Small intestine (tissue), 7 donors: Measurements from ENCODE around the gene KCNQ4. TPM values are rescaled to one million over a fixed set of nuclear protein-coding genes. Genes with fewer than 3 reads are reported as not detected.

Experiments
- DNase-seq, 2 donors: peaks; one replicate each; pipeline versions ENCODE4 v3.0.0 to v3.0.0-alpha.2; 2013
- FAIRE-seq: peaks from 2 replicates; lab custom pipeline; 2012; peaks lifted over from hg19 to GRCh38; lab: Jason Lieb, UNC
- H3K27ac ChIP-seq, 3 donors: one replicate each; pipeline ENCODE4 v1.5.1; 2013; ENCODE audit warnings: low read length in 2 of 3, mild to moderate bottlenecking in 2 of 3, control low read depth in 1 of 3, inconsistent platforms in 1 of 3, low read depth in 1 of 3, moderate library complexity in 1 of 3
- H3K27me3 ChIP-seq, 3 donors: one replicate each; pipeline ENCODE4 v1.6.1; 2013; ENCODE audit warnings: low read length in 3 of 3, inconsistent platforms in 1 of 3; ENCODE audit not compliant: control insufficient read depth in 3 of 3, insufficient read depth in 3 of 3
- H3K36me3 ChIP-seq, 3 donors: one replicate each; pipeline ENCODE4 v1.6.1; 2013; ENCODE audit warnings: low read length in 3 of 3, inconsistent platforms in 1 of 3, low read depth in 1 of 3, mild to moderate bottlenecking in 1 of 3, moderate library complexity in 1 of 3; ENCODE audit not compliant: control insufficient read depth in 3 of 3, insufficient read depth in 2 of 3
- H3K4me1 ChIP-seq, 3 donors: one replicate each; pipeline ENCODE4 v1.6.1; 2013; ENCODE audit warnings: low read length in 2 of 3, inconsistent platforms in 1 of 3, low read depth in 1 of 3, mild to moderate bottlenecking in 1 of 3, moderate library complexity in 1 of 3; ENCODE audit not compliant: control insufficient read depth in 3 of 3, insufficient read depth in 2 of 3
- H3K4me3 ChIP-seq, 3 donors: one replicate each; pipeline ENCODE4 v1.5.1; 2013; ENCODE audit warnings: low read length in 3 of 3, control low read depth in 1 of 3, inconsistent platforms in 1 of 3, low read depth in 1 of 3, mild to moderate bottlenecking in 1 of 3, moderate library complexity in 1 of 3
- H3K9me3 ChIP-seq, 2 donors: one replicate each; pipeline ENCODE4 v1.6.1; 2013; ENCODE audit warnings: low read depth in 1 of 2, low read length in 1 of 2; ENCODE audit not compliant: control insufficient read depth in 2 of 2, insufficient read depth in 1 of 2
- WGBS, 3 donors: extraction: QIAGEN DNeasy Blood & Tissue Kit; methylation state at CpG; one replicate each; pipeline ENCODE4 v1.1.7; 2013; 5-methylcytosine and 5-hydroxymethylcytosine counted together
- polyA plus RNA-seq, 4 donors: library from polyadenylated mRNA; stranded (reverse) in 3 of 4; unstranded in 1 of 4; fragments of 200-250 nt in 3 of 4; fragments of 120-200 nt in 1 of 4; gene quantifications; one replicate each; pipeline versions ENCODE4 v1.2.1 to v1.2.3, GENCODE V29; 2013
- donor health status: healthy with polysubstance abuse.
- donor health status: control.
- donor health status: control.
- donor health status: Bipolar disorder and iron deficiency.
- donor health status: healthy.

KCNQ4 gene
- polyA plus RNA-seq, 4 donors: 0.45 to 1.9 (median 0.92) TPM

DNA sequence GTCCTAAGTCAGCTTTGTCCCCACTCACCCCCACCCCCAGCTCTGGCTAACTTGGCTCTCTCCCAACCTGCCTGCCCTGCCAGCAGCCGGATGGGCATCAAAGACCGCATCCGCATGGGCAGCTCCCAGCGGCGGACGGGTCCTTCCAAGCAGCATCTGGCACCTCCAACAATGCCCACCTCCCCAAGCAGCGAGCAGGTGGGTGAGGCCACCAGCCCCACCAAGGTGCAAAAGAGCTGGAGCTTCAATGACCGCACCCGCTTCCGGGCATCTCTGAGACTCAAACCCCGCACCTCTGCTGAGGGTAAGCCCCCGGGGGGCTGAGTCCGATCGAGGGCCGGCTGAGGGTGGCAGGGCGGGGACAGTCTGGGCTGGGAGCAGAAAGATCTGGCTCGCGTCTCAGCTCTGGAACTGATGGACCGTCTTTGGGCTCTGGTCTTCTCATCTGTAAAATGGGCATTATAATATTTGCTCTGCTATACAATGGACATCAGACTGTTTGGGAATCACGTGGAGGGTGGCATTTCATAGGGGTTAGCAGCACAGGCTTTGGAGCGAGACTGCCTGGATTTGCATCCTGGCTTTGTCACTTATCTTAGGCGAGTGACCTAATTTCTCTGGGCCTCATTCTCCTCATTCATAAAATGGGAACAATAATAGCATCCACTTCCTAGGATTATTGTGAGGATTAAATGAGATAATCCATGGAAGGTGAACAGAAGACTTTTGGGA, 47.6 kb downstream of the KCNQ4 start:
- DNase-seq: no peak
- Histone ChIP-seq H3K9me3 (no peaks in the 10 kb centered on the region), H3K4me3 (no peak overlapping the region), H3K36me3 (no peaks in the 10 kb centered on the region), H3K27me3 (peaks cover 0 to 3% (median 0%) of the 10 kb centered on the region in 3 donors), H3K4me1 (no peaks in the 10 kb centered on the region), H3K27ac (no peak overlapping the region)
- FAIRE-seq: no peak
- 87 to 92% (median 90%) methylated on average over 22 of the region's 22 CpGs for WGBS, 3 donors

DNA sequence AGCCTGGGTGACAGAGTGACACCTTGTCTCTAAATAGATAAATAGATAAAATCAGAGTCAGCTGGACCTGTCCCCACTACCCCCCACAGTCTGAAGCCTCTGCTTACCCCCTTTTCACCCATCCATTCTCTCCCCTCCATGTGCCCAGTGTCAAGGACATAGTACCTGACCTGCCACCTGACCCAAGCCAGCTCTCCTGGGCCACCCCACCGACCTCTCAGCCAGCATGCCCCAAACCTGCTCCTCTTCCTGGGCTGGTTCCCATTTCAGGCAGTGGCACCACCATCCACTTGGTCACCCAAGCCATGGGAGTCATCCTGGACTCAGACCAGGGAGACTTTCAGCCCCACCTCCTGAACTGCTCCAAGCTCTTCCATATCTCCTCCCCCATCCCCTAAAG, 50.4 kb downstream of the KCNQ4 start:
- no peaks in the 10 kb centered on the region for H3K36me3 ChIP-seq
- peaks cover 0 to 11% (median 0%) of the 10 kb centered on the region in 3 donors for H3K27me3 ChIP-seq
- FAIRE-seq (no peak), DNase-seq (no peak)
- H3K4me3 ChIP-seq: no peak overlapping the region
- WGBS, 3 donors: 62 to 78% (median 65%) methylated on average over 1 of the region's 1 CpG
- H3K27ac ChIP-seq: no peak overlapping the region
- H3K4me1 ChIP-seq: no peaks in the 10 kb centered on the region
- H3K9me3 ChIP-seq: no peaks in the 10 kb centered on the region

DNA sequence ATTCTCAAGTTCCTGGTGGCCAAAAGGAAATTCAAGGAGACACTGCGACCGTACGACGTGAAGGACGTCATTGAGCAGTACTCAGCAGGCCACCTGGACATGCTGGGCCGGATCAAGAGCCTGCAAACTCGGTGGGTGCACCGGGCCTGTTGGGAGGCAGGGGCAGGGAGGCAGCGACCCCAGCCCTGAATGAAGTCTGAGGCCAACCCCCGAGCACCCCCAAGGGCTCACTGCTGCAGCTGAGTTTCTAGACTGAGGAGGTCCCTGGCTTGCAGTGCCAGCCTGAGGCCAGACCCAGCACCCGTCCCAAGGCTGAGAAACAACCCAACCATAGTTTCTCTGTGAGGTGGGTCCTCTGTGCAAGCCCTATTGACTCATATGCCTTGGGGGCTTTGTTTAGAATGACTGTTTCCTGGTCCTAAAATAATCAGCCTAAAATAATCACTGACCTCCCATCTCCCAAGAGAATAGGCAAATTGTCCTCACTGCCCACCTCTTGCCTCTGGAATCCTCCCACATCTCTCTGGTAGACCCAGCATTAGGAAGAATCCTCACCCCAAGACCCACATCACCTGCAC, 51.5 kb downstream of the KCNQ4 start:
- peaks cover 0 to 11% (median 0%) of the 10 kb centered on the region in 3 donors for H3K27me3 ChIP-seq
- H3K27ac ChIP-seq: no peak overlapping the region
- DNase-seq: no peak
- FAIRE-seq: no peak
- no peaks in the 10 kb centered on the region for H3K9me3 ChIP-seq
- 80 to 87% (median 80%) methylated on average over 11 of the region's 11 CpGs for WGBS, 3 donors
- no peaks in the 10 kb centered on the region for H3K36me3 ChIP-seq
- no peaks in the 10 kb centered on the region for H3K4me1 ChIP-seq
- no peak overlapping the region for H3K4me3 ChIP-seq

DNA sequence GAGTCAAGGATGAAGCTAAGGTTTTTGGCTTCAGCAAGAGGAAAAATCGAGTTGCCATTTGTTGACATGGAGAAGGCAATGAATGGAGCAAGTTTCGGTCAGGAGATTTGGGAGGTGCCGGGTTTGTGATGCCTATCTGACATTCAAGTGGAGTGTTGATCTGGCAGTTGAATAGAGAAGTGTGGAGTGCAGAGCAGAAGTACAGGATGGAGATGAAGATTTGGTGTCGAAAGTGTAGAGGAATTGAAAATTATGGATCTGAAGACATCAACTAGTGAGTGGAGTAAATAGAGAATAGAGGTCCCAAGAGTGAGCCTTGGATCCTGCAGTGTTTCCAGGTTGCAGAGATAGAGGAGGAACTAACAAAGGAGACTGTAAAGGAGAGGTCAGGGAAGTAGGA, 52.7 kb downstream of the KCNQ4 start:
- FAIRE-seq: no peak
- H3K27ac ChIP-seq: no peak overlapping the region
- no peaks in the 10 kb centered on the region for H3K9me3 ChIP-seq
- no peaks in the 10 kb centered on the region for H3K36me3 ChIP-seq
- no peak overlapping the region for H3K4me3 ChIP-seq
- peaks cover 0 to 11% (median 0%) of the 10 kb centered on the region in 3 donors for H3K27me3 ChIP-seq
- WGBS, 3 donors: 80 to 82% (median 81%) methylated on average over 4 of the region's 4 CpGs
- no peak for DNase-seq
- H3K4me1 ChIP-seq: no peaks in the 10 kb centered on the region

DNA sequence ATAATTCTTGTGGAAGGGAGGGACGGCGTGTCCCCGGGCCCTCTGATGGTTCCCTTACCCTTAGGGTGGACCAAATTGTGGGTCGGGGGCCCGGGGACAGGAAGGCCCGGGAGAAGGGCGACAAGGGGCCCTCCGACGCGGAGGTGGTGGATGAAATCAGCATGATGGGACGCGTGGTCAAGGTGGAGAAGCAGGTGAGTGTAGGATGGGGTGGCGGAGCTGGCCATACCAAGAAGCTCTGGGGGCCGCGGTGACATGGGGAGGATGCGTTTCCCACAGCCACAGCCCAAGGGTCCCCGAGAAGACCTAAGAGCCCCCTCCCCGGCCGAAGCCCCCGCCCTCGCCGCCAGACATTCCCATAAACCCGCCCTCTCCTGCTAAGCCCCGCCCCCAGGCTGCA, 54.0 kb downstream of the KCNQ4 start:
- peaks cover 0 to 11% (median 0%) of the 10 kb centered on the region in 3 donors for H3K27me3 ChIP-seq
- DNase-seq (no peak), FAIRE-seq (no peak)
- H3K36me3 ChIP-seq: no peaks in the 10 kb centered on the region
- H3K4me1 ChIP-seq: no peaks in the 10 kb centered on the region
- H3K4me3 ChIP-seq: no peak overlapping the region
- WGBS, 3 donors: 72 to 84% (median 76%) methylated on average over 17 to 24 of the region's 24 CpGs
- H3K9me3 ChIP-seq: peaks cover 0 to 4% of the 10 kb centered on the region in 2 donors
- no peak overlapping the region for H3K27ac ChIP-seq

DNA sequence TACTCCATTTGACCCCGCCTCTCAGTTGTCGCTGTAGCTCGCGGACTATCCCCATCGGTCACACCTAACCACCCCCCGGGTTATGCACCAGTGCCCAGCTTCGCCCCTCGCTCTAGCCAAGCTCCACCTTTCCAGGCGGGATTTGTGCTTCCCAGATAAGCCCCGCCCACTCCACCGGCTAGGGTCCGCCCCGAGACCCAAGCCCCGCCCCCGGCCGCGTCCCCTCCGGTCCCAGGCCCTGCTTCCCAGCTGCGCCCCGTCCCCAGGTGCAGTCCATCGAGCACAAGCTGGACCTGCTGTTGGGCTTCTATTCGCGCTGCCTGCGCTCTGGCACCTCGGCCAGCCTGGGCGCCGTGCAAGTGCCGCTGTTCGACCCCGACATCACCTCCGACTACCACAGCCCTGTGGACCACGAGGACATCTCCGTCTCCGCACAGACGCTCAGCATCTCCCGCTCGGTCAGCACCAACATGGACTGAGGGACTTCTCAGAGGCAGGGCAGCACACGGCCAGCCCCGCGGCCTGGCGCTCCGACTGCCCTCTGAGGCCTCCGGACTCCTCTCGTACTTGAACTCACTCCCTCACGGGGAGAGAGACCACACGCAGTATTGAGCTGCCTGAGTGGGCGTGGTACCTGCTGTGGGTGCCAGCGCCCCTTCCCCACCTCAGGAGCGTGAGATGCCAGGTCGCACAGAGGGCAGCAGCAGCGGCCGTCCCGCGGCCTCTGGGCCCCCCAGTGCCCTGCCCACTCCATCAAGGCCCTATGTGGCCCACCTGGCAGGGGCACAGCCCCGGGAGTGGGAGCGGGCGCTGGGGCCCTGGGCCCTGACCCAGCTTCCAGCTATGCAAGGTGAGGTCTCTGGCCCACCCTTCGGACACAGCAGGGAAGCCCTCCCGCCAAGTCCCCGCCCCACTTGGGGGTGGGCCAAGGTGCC, 54.7 kb downstream of the KCNQ4 start:
- H3K36me3 ChIP-seq: no peaks in the 10 kb centered on the region

DNA sequence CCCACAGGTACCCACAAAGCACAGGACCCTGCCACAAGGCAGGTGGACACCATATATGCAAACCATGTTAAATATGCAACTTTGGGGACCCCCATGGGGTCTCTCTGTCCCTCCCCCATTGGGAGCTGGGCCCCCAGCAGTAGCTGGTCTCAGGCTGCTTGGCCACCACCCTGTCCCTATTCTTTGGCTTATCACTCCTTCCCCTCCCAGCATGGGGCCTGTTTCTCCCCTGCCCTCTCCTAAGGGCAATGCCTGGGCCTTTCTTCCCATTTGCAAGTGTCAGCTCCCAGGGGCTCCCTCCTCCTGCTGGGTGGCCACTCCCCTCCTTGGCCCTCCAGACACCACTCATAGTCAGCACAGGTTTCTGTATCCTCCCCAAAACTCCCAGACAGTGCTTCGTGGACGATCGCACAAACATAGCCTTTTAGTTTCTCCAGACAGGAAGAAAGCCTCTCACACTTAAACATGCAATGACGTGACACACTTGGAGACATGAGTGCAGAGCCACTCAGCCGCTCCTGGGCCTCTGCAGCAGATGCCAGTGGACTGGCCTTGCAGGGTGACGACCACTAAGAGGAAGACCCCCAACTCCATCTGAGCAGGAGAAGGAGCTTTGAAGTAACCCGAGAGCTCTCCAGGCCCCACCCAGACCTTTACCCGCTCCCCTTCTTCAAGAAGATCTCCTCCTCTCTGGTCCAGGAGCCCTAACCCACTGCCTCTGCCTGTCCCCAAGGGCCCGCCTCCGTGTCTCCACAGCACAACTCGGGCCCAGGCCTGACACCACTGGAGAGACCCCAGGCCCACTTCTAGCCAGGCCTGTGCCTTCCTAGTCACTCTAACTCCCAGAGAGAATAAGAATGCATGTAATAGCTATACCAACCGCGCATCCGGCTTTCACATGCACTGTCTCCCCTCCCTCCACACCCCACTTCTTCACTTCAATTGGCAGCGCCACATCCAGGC, 55.7 kb downstream of the KCNQ4 start:
- DNase-seq: no peak
- peaks cover 0 to 11% (median 0%) of the 10 kb centered on the region in 3 donors for H3K27me3 ChIP-seq

More for the DNA sequence above, 54.7 kb downstream of the KCNQ4 start:
- H3K27me3 ChIP-seq: peaks cover 0 to 11% (median 0%) of the 10 kb centered on the region in 3 donors
- H3K4me3 ChIP-seq: no peak overlapping the region
- DNase-seq (no peak), FAIRE-seq (no peak)
- 72 to 77% (median 75%) methylated on average over 56 to 60 of the region's 60 CpGs for WGBS, 3 donors
- no peaks in the 10 kb centered on the region for H3K4me1 ChIP-seq
- peaks cover 0 to 6% of the 10 kb centered on the region in 2 donors for H3K9me3 ChIP-seq
- no peak overlapping the region for H3K27ac ChIP-seq

More for the DNA sequence above, 55.7 kb downstream of the KCNQ4 start:
- Histone ChIP-seq H3K4me1 (peaks cover 0 to 2% (median 0%) of the 10 kb centered on the region in 3 donors), H3K27ac (no peak overlapping the region), H3K9me3 (peaks cover 0 to 6% of the 10 kb centered on the region in 2 donors), H3K4me3 (no peak overlapping the region), H3K36me3 (no peaks in the 10 kb centered on the region)
- 86 to 94% (median 90%) methylated on average over 15 of the region's 15 CpGs for WGBS, 3 donors
- no peak for FAIRE-seq
